ENCODE data around the gene NECAB2. TPM values are rescaled to one million over a fixed set of nuclear protein-coding genes. Genes with fewer than 3 reads are reported as not detected.
A peak's percentile ranks its signal among the peaks of the same experiment; 100 is the strongest.
"Not testable (repeated sequence)": the region's sequence is repeated elsewhere in the genome, so short reads cannot be mapped to it uniquely, and the experiment has no call there.

NECAB2 gene
- total RNA-seq, 2 donors from 2014 or later = 0.24 to 1.0 TPM

- no peak for DNase-seq
- intact Hi-C loops (cut with DNase I, micrococcal nuclease) = no loop called here
- ATAC-seq = no peak
These were observed 32.8 kb upstream of the NECAB2 start for GRCh38 chr16:83935005-83935857.

GRCh38 chr16:83935858-83936255, 32.2 kb upstream of the NECAB2 start:
- no peak for DNase-seq
- intact Hi-C loops (cut with DNase I, micrococcal nuclease) = no loop called here
- ATAC-seq = no peak

- DNase-seq (no peak), ATAC-seq (no peak)
- intact Hi-C loops (cut with DNase I, micrococcal nuclease) = no loop called here
These were observed 31.4 kb upstream of the NECAB2 start for GRCh38 chr16:83936581-83937165.

- no peak for ATAC-seq
- intact Hi-C loops (cut with DNase I, micrococcal nuclease) = no loop called here
- DNase-seq = no peak
These were observed 30.8 kb upstream of the NECAB2 start for GRCh38 chr16:83937267-83937666.

GRCh38 chr16:83937922-83938885, 29.8 kb upstream of the NECAB2 start:
- intact Hi-C loops (cut with DNase I, micrococcal nuclease) = no loop called here
- DNase-seq (no peak), ATAC-seq (no peak)

- DNase-seq = no peak
- intact Hi-C loops (cut with DNase I, micrococcal nuclease) = no loop called here
- peak; percentile 21 for ATAC-seq
These were observed 28.7 kb upstream of the NECAB2 start for GRCh38 chr16:83939266-83939855.

GRCh38 chr16:83940119-83940518, 27.9 kb upstream of the NECAB2 start:
- no peak for DNase-seq
- ATAC-seq = no peak
- intact Hi-C loops (cut with DNase I, micrococcal nuclease) = no loop called here

GRCh38 chr16:83940630-83941378, 27.2 kb upstream of the NECAB2 start:
- no peak for DNase-seq
- ATAC-seq = no peak
- intact Hi-C loops (cut with DNase I, micrococcal nuclease) = no loop called here

GRCh38 chr16:83941546-83941945, 26.5 kb upstream of the NECAB2 start:
- intact Hi-C loops (cut with DNase I, micrococcal nuclease) = not testable (repeated sequence)

GRCh38 chr16:83942074-83942473, 26.0 kb upstream of the NECAB2 start:
- ATAC-seq (no peak), DNase-seq (no peak)
- intact Hi-C loops (cut with DNase I, micrococcal nuclease) = no loop called here

More at GRCh38 chr16:83941546-83941945, 26.5 kb upstream of the NECAB2 start:
- not testable (repeated sequence) for DNase-seq, ATAC-seq

GRCh38 chr16:83942815-83943515, 25.1 kb upstream of the NECAB2 start:
- ATAC-seq (no peak), DNase-seq (no peak)
- intact Hi-C loops (cut with DNase I, micrococcal nuclease) = no loop called here

GRCh38 chr16:83943516-83944050, 24.5 kb upstream of the NECAB2 start:
- ATAC-seq = no peak
- no peak for DNase-seq
- intact Hi-C loops (cut with DNase I, micrococcal nuclease) = no loop called here

GRCh38 chr16:83945587-83945986, 22.5 kb upstream of the NECAB2 start:
- intact Hi-C loops (cut with DNase I, micrococcal nuclease) = no loop called here
- DNase-seq (no peak), ATAC-seq (no peak)

- no peak for ATAC-seq
- intact Hi-C loops (cut with DNase I, micrococcal nuclease) = no loop called here
These were observed 21.8 kb upstream of the NECAB2 start for GRCh38 chr16:83946154-83946780.

GRCh38 chr16:83946781-83947566, 21.1 kb upstream of the NECAB2 start:
- DNase-seq (no peak), ATAC-seq (no peak)
- intact Hi-C loops (cut with DNase I, micrococcal nuclease) = no loop called here

More at GRCh38 chr16:83946154-83946780, 21.8 kb upstream of the NECAB2 start:
- DNase-seq = no peak

GRCh38 chr16:83947642-83948234, 20.3 kb upstream of the NECAB2 start:
- DNase-seq (no peak), ATAC-seq (no peak)
- intact Hi-C loops (cut with DNase I, micrococcal nuclease) = no loop called here
